Astrocyte (in vitro differentiated cells and primary cell): Measurements from ENCODE around the gene MGAT2.

ENCODE experiments used
- EZH2 ChIP-seq: IDR thresholded peaks from 2 replicates; pipeline ENCODE4 v1.6.1; 2012; ENCODE audit warnings: mild to moderate bottlenecking, low read length, inconsistent platforms; ENCODE audit not compliant: insufficient read depth
- TF ChIP-seq, protein P1 (sequence below): IDR thresholded peaks from 2 replicates; pipeline ENCODE4 v1.5.1; 2011; ENCODE audit warnings: low read depth, mild to moderate bottlenecking, inconsistent platforms, low read length, moderate library complexity; ENCODE audit not compliant: insufficient read depth

DNA sequence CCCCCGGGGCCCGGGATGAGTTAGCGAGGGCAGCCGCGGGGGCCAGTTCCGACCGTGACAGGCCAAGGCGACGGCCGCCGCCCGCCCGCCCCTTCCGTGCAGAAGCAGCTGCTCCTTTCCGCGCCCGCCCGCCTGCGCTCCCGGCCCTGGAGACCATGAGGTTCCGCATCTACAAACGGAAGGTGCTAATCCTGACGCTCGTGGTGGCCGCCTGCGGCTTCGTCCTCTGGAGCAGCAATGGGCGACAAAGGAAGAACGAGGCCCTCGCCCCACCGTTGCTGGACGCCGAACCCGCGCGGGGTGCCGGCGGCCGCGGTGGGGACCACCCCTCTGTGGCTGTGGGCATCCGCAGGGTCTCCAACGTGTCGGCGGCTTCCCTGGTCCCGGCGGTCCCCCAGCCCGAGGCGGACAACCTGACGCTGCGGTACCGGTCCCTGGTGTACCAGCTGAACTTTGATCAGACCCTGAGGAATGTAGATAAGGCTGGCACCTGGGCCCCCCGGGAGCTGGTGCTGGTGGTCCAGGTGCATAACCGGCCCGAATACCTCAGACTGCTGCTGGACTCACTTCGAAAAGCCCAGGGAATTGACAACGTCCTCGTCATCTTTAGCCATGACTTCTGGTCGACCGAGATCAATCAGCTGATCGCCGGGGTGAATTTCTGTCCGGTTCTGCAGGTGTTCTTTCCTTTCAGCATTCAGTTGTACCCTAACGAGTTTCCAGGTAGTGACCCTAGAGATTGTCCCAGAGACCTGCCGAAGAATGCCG, 699 bp downstream of the MGAT2 start:
- TF ChIP-seq, protein P1, sequence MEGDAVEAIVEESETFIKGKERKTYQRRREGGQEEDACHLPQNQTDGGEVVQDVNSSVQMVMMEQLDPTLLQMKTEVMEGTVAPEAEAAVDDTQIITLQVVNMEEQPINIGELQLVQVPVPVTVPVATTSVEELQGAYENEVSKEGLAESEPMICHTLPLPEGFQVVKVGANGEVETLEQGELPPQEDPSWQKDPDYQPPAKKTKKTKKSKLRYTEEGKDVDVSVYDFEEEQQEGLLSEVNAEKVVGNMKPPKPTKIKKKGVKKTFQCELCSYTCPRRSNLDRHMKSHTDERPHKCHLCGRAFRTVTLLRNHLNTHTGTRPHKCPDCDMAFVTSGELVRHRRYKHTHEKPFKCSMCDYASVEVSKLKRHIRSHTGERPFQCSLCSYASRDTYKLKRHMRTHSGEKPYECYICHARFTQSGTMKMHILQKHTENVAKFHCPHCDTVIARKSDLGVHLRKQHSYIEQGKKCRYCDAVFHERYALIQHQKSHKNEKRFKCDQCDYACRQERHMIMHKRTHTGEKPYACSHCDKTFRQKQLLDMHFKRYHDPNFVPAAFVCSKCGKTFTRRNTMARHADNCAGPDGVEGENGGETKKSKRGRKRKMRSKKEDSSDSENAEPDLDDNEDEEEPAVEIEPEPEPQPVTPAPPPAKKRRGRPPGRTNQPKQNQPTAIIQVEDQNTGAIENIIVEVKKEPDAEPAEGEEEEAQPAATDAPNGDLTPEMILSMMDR: no peak
- no peak for TF ChIP-seq EZH2
